ENCODE results near the gene TSPYL1. TPM values are rescaled to one million over a fixed set of nuclear protein-coding genes. Genes with fewer than 3 reads are reported as not detected.

The TSPYL1 gene
- total and polyA plus RNA-seq, 10 of the 15 experiments (the other 5 are each of a cell fraction or from before 2014, with no cell fraction given) = 22.9 to 44.1 (median 27.0) TPM

DNA sequence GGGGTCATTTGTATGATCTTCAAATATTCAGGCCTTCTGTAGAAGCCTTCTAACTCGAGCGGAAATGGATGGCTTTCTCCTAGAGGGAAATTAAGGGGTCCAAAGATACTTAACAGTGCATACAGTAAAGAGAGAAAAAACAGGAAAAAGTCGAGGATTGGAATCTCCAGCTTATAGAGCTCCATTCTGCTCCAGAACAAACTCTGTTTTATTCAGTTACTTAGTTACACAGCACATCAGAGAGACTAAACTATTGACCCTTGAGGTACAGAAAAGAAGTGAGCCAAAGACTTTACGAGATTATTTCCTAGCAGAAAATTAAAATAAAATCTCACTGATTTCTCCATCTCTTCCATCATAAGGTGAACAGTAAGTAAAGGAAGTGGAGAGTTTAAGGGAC, 47.3 kb upstream of the TSPYL1 start:
- no peak for TF ChIP-seq SMC3 (IDR thresholded peaks at IDR 0.05; ENCODE audit: borderline replicate concordance, low read length)
- no peak for TF ChIP-seq HDAC6 (IDR thresholded peaks at IDR 0.05; ENCODE audit: unreplicated experiment)
- TF ChIP-seq, protein P1, sequence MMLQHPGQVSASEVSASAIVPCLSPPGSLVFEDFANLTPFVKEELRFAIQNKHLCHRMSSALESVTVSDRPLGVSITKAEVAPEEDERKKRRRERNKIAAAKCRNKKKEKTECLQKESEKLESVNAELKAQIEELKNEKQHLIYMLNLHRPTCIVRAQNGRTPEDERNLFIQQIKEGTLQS (IDR thresholded peaks at IDR 0.05; ENCODE audit: borderline replicate concordance, extremely low read depth, low read depth, low read length) = no peak
- no peak for TF ChIP-seq ZBED1 (IDR thresholded peaks at IDR 0.05; ENCODE audit: borderline replicate concordance)
- TF ChIP-seq FOXM1 (IDR thresholded peaks at IDR 0.05; ENCODE audit: low read depth, low read length) = no peak
- TF ChIP-seq, protein P2, sequence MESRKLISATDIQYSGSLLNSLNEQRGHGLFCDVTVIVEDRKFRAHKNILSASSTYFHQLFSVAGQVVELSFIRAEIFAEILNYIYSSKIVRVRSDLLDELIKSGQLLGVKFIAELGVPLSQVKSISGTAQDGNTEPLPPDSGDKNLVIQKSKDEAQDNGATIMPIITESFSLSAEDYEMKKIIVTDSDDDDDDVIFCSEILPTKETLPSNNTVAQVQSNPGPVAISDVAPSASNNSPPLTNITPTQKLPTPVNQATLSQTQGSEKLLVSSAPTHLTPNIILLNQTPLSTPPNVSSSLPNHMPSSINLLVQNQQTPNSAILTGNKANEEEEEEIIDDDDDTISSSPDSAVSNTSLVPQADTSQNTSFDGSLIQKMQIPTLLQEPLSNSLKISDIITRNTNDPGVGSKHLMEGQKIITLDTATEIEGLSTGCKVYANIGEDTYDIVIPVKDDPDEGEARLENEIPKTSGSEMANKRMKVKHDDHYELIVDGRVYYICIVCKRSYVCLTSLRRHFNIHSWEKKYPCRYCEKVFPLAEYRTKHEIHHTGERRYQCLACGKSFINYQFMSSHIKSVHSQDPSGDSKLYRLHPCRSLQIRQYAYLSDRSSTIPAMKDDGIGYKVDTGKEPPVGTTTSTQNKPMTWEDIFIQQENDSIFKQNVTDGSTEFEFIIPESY (IDR thresholded peaks at IDR 0.05) = no peak
- TF ChIP-seq SREBF2 (IDR thresholded peaks at IDR 0.05; ENCODE audit: low read length) = no peak
- TF ChIP-seq, protein P3, sequence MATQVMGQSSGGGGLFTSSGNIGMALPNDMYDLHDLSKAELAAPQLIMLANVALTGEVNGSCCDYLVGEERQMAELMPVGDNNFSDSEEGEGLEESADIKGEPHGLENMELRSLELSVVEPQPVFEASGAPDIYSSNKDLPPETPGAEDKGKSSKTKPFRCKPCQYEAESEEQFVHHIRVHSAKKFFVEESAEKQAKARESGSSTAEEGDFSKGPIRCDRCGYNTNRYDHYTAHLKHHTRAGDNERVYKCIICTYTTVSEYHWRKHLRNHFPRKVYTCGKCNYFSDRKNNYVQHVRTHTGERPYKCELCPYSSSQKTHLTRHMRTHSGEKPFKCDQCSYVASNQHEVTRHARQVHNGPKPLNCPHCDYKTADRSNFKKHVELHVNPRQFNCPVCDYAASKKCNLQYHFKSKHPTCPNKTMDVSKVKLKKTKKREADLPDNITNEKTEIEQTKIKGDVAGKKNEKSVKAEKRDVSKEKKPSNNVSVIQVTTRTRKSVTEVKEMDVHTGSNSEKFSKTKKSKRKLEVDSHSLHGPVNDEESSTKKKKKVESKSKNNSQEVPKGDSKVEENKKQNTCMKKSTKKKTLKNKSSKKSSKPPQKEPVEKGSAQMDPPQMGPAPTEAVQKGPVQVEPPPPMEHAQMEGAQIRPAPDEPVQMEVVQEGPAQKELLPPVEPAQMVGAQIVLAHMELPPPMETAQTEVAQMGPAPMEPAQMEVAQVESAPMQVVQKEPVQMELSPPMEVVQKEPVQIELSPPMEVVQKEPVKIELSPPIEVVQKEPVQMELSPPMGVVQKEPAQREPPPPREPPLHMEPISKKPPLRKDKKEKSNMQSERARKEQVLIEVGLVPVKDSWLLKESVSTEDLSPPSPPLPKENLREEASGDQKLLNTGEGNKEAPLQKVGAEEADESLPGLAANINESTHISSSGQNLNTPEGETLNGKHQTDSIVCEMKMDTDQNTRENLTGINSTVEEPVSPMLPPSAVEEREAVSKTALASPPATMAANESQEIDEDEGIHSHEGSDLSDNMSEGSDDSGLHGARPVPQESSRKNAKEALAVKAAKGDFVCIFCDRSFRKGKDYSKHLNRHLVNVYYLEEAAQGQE (IDR thresholded peaks at IDR 0.05; ENCODE audit: low read depth, low read length) = no peak
- no peak for TF ChIP-seq DPF2 (IDR thresholded peaks at IDR 0.05)
- TF ChIP-seq, protein P4, sequence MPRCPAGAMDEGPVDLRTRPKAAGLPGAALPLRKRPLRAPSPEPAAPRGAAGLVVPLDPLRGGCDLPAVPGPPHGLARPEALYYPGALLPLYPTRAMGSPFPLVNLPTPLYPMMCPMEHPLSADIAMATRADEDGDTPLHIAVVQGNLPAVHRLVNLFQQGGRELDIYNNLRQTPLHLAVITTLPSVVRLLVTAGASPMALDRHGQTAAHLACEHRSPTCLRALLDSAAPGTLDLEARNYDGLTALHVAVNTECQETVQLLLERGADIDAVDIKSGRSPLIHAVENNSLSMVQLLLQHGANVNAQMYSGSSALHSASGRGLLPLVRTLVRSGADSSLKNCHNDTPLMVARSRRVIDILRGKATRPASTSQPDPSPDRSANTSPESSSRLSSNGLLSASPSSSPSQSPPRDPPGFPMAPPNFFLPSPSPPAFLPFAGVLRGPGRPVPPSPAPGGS (IDR thresholded peaks at IDR 0.05; ENCODE audit: borderline replicate concordance, insufficient read depth, low read depth, low read length, poor library complexity, severe bottlenecking) = no peak
- TF ChIP-seq GABPA (IDR thresholded peaks at IDR 0.05; ENCODE audit: low read depth) = no peak
- TF ChIP-seq TCF12 (IDR thresholded peaks at IDR 0.05; ENCODE audit: low read depth, low read length) = no peak
- no peak for TF ChIP-seq TAF1 (IDR thresholded peaks at IDR 0.05; ENCODE audit: borderline replicate concordance, low read depth, low read length)
- TF ChIP-seq NFYA (IDR thresholded peaks at IDR 0.05; ENCODE audit: borderline replicate concordance, low read depth, low read length) = no peak
- no peak for TF ChIP-seq CEBPB (IDR thresholded peaks at IDR 0.05; ENCODE audit: borderline replicate concordance in 1 of 2, low read depth in 2 of 2, low read length in 2 of 2)
- TF ChIP-seq SUPT20H (IDR thresholded peaks at IDR 0.05; ENCODE audit: borderline replicate concordance, control insufficient read depth, low read depth, low read length) = no peak
- no peak for TF ChIP-seq NBN (IDR thresholded peaks at IDR 0.05)
- TF ChIP-seq IKZF2 (IDR thresholded peaks at IDR 0.05) = no peak
- TF ChIP-seq BRCA1 (IDR thresholded peaks at IDR 0.05; ENCODE audit: low read depth, low read length) = no peak
- TF ChIP-seq SIN3A (IDR thresholded peaks at IDR 0.05; ENCODE audit: low read depth, low read length) = no peak
- POLR2A ChIA-PET = no interaction called here
- no peak overlapping the region for H3K4me3 ChIP-seq
- H3K4me1 ChIP-seq (ENCODE audit: control insufficient read depth, insufficient read depth, low read length) = no peaks in the 10 kb centered on the region
- H3K4me2 ChIP-seq (ENCODE audit: control insufficient read depth, insufficient read depth) = no peak overlapping the region
- no peaks in the 10 kb centered on the region for H3K9me3 ChIP-seq (replicated peaks; ENCODE audit: control insufficient read depth, insufficient read depth, low read length)
- no peak for FAIRE-seq
- in situ Hi-C loops (cut with MboI) = no loop called here
- DNase-seq (ENCODE audit: low read depth, low spot score) = no peak
- H3K36me3 ChIP-seq (ENCODE audit: control insufficient read depth in 2 of 2, insufficient read depth in 2 of 2, low read length in 1 of 2) = no peaks in the 10 kb centered on the region
- ATAC-seq = no peak
- H2AFZ ChIP-seq (ENCODE audit: control insufficient read depth, low read depth, low read length) = no peak overlapping the region
- no peak overlapping the region for H3K9ac ChIP-seq (ENCODE audit: control insufficient read depth, insufficient read depth, low read length)
- CTCF ChIA-PET = interaction anchor here (1.1 kb wide), 1 partner anchor 58 kb away, joined by 3 read pairs; no protein-coding TSS in a partner anchor
- H3K27me3 ChIP-seq (replicated peaks in 1 of 2; ENCODE audit: control insufficient read depth in 2 of 2, insufficient read depth in 2 of 2, low read length in 1 of 2) = no peaks in the 10 kb centered on the region
- no peak overlapping the region for H3K27ac ChIP-seq (ENCODE audit: control insufficient read depth, insufficient read depth)
- WGBS (ENCODE audit: insufficient coverage, insufficient replicate concordance, low lambda C conversion rate, missing lambda C conversion rate) = 43% methylated on average over 4 of the region's 4 CpGs
- SMC1A ChIA-PET (ENCODE audit: uncharacterized antibody, unreplicated experiment) = interaction anchor here (1.0 to 1.3 kb wide), 2 partner anchors 23 to 25 kb away, joined by 3 read pairs; no protein-coding TSS in a partner anchor
- H3K79me2 ChIP-seq (ENCODE audit: control insufficient read depth, insufficient read depth, low read length) = no peaks in the 10 kb centered on the region
- intact Hi-C loops (cut with micrococcal nuclease; ENCODE audit: unreplicated experiment) = no loop called here
- RAD21 ChIA-PET (ENCODE audit: unreplicated experiment) = no interaction called here
- BruUV-seq (replicated peaks) = no TSS peak
- no peaks in the 10 kb centered on the region for H4K20me1 ChIP-seq (ENCODE audit: control insufficient read depth, insufficient read depth)
